HG03280 (cell line): ENCODE data around the gene GGA1.
"Not testable (repeated sequence)": the region's sequence is repeated elsewhere in the genome, so short reads cannot be mapped to it uniquely, and the experiment has no call there.

Experiments
- ATAC-seq: cut with Tn5 transposase; IDR thresholded peaks from one replicate; pipeline ENCODE4 v1.9.1; 2021; ENCODE audit warnings: mild to moderate bottlenecking, moderate library complexity; ENCODE audit not compliant: unreplicated experiment

Gene GGA1

GRCh38 chr22:37569921-37570660 lies 38.5 kb upstream of the GGA1 start:
- ATAC-seq = no peak

GRCh38 chr22:37570661-37570976 lies 38.0 kb upstream of the GGA1 start:
- no peak for ATAC-seq

GRCh38 chr22:37571258-37571991 lies 37.2 kb upstream of the GGA1 start:
- no peak for ATAC-seq

GRCh38 chr22:37571992-37572373 lies 36.7 kb upstream of the GGA1 start:
- ATAC-seq = no peak

GRCh38 chr22:37575490-37576003 lies 33.1 kb upstream of the GGA1 start:
- no peak for ATAC-seq

GRCh38 chr22:37578002-37578401 lies 30.6 kb upstream of the GGA1 start:
- no peak for ATAC-seq

- no peak for ATAC-seq
Observed at GRCh38 chr22:37581504-37581903, 27.1 kb upstream of the GGA1 start.

GRCh38 chr22:37582526-37582925 lies 26.1 kb upstream of the GGA1 start:
- ATAC-seq = no peak

- no peak for ATAC-seq
Observed at GRCh38 chr22:37588546-37589215, 20.0 kb upstream of the GGA1 start.

- ATAC-seq = no peak
Observed at GRCh38 chr22:37589636-37590035, 19.0 kb upstream of the GGA1 start.

GRCh38 chr22:37591081-37591480 lies 17.6 kb upstream of the GGA1 start:
- not testable (repeated sequence) for ATAC-seq

GRCh38 chr22:37591823-37592404 lies 16.7 kb upstream of the GGA1 start:
- ATAC-seq = no peak

GRCh38 chr22:37594237-37594636 lies 14.4 kb upstream of the GGA1 start:
- no peak for ATAC-seq

GRCh38 chr22:37599153-37599552 lies 9.5 kb upstream of the GGA1 start:
- ATAC-seq = no peak

GRCh38 chr22:37601203-37601539 lies 7.5 kb upstream of the GGA1 start:
- no peak for ATAC-seq

GRCh38 chr22:37601540-37602442 lies 6.8 kb upstream of the GGA1 start:
- no peak for ATAC-seq

- ATAC-seq = not testable (repeated sequence)
Observed at GRCh38 chr22:37602546-37603277, 5.9 kb upstream of the GGA1 start.

GRCh38 chr22:37604074-37604473 lies 4.6 kb upstream of the GGA1 start:
- no peak for ATAC-seq

GRCh38 chr22:37604875-37605274 lies 3.8 kb upstream of the GGA1 start:
- no peak for ATAC-seq
